ENCODE data around the gene SEZ6L. TPM values are rescaled to one million over a fixed set of nuclear protein-coding genes. Genes with fewer than 3 reads are reported as not detected.

SEZ6L gene
- total RNA-seq, 1 donor from 2014 or later, result 109 TPM

DNA sequence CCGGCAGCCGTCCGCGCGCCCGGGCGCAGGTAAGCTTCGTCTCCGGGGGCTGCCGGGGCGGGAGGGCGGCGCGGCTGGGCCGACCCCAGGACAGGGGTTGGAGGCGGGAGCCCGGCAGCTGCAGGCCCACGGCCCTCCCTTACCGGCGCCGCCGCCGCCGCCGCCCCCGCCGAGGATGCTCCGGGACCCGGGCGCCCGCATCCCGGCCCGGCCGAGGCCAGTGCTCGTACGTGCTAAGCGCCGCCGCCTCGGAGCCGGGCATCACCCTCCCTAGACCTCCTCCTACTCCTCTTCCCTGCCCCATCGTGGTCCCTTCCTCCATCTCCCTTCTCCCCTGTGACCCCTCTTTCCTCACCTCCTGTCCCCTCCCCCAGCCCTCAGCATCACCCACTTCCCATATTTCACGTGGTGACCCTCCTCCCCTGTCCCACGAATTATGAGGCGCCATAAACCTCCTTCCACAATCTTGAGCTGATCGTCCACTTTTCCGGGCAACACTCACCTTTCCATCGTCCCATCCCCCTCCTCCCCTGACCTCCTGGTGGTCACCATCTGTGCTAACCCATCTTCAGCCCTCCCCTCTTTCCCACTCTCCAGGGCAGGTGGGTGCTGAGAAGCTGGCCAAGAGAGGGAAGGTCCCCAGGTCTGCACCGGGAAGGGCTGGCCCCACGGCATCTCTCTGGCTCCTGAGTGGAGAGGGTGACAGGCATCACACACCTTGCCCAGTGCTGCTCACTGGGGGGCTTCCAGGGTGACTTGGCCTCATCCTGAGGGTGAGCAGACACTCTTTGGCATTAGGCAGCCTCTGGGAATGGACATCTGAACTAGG is 260.4 kb downstream of the SEZ6L start:
- H3K9me3 Mint-ChIP-seq (ENCODE audit: unreplicated experiment), result peaks cover 5% of the 10 kb centered on the region
- TF ChIP-seq, protein P1, sequence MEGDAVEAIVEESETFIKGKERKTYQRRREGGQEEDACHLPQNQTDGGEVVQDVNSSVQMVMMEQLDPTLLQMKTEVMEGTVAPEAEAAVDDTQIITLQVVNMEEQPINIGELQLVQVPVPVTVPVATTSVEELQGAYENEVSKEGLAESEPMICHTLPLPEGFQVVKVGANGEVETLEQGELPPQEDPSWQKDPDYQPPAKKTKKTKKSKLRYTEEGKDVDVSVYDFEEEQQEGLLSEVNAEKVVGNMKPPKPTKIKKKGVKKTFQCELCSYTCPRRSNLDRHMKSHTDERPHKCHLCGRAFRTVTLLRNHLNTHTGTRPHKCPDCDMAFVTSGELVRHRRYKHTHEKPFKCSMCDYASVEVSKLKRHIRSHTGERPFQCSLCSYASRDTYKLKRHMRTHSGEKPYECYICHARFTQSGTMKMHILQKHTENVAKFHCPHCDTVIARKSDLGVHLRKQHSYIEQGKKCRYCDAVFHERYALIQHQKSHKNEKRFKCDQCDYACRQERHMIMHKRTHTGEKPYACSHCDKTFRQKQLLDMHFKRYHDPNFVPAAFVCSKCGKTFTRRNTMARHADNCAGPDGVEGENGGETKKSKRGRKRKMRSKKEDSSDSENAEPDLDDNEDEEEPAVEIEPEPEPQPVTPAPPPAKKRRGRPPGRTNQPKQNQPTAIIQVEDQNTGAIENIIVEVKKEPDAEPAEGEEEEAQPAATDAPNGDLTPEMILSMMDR (IDR thresholded peaks at IDR 0.05; ENCODE audit: partially characterized antibody, unreplicated experiment), result no peak
- H3K36me3 Mint-ChIP-seq (ENCODE audit: unreplicated experiment), result peaks cover 5% of the 10 kb centered on the region
- no peak for DNase-seq
- peak overlapping the region; percentile 53 for H3K27ac Mint-ChIP-seq (ENCODE audit: unreplicated experiment)
- peaks cover 16% of the 10 kb centered on the region for H3K27me3 Mint-ChIP-seq (ENCODE audit: unreplicated experiment)
- H3K4me3 Mint-ChIP-seq (ENCODE audit: unreplicated experiment), result peak overlapping the region; percentile 95
- peaks cover 17% of the 10 kb centered on the region for H3K4me1 Mint-ChIP-seq (ENCODE audit: low read depth, unreplicated experiment)

DNA sequence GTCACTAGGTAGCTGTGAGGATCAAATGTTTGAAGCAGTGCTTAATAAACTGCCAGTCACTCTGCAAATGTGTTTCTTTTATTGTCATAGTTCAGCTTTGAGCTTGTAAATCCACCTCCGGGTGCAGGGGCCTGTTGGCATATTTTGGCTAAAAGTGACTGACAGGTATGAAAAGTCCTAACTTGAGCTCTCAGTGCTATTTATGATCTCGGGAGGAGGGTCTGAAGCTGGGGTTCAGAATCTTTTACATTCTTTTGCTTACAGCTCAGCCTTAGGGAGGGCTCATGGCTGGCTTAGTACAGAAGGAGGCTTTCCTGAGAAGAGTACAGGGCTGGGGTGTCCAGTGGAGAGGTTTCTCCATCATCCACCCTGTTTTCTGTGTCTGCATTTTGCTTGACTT is 261.3 kb downstream of the SEZ6L start:
- DNase-seq, result no peak
- Mint-ChIP-seq H3K4me3 (ENCODE audit: unreplicated experiment) (peak overlapping the region; percentile 95), H3K36me3 (ENCODE audit: unreplicated experiment) (peaks cover 5% of the 10 kb centered on the region), H3K4me1 (ENCODE audit: low read depth, unreplicated experiment) (peaks cover 21% of the 10 kb centered on the region), H3K27me3 (ENCODE audit: unreplicated experiment) (peaks cover 17% of the 10 kb centered on the region), H3K27ac (ENCODE audit: unreplicated experiment) (peak overlapping the region; percentile 53), H3K9me3 (ENCODE audit: unreplicated experiment) (peaks cover 9% of the 10 kb centered on the region)
- TF ChIP-seq, protein P1 (IDR thresholded peaks at IDR 0.05; ENCODE audit: partially characterized antibody, unreplicated experiment), result no peak

DNA sequence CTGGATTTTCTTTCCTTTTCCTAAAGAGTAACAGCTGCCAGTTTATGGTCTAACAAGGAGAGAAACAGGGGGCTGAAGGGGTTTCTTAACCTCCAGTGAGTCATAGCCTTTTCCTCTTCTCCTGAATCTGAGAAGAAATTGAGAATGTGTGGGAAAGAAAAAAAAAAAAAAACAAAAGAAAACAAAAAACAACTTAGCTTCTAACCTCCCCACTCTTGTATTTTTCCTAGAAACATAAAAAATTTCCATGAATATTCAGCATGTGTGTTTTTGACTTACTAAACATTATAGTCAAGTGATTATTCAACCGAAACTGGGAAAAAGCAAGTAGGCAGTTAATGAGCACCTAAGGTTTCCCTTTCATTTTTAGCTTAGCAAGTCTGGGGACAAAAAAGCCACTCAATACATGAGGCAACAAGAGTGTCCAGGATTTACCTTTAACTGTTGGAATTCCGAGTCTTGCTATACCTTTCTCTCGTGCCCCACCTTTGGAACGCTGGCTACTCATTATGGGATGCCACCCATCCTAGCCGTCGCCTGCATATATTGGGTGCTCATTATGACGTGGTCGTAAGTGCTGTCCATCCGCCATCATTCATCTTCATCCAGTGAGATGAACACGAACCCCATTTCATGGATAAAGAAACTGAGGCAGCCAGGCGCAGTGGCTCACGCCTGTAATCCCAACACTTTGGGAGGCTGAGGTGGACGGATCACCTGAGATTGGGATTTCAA is 262.2 kb downstream of the SEZ6L start:
- peaks cover 17% of the 10 kb centered on the region for H3K27me3 Mint-ChIP-seq (ENCODE audit: unreplicated experiment)
- peaks cover 21% of the 10 kb centered on the region for H3K4me1 Mint-ChIP-seq (ENCODE audit: low read depth, unreplicated experiment)
- H3K36me3 Mint-ChIP-seq (ENCODE audit: unreplicated experiment), result peaks cover 5% of the 10 kb centered on the region
- TF ChIP-seq, protein P1 (IDR thresholded peaks at IDR 0.05; ENCODE audit: partially characterized antibody, unreplicated experiment), result no peak
- DNase-seq, result no peak
- peaks cover 12% of the 10 kb centered on the region for H3K9me3 Mint-ChIP-seq (ENCODE audit: unreplicated experiment)
- H3K4me3 Mint-ChIP-seq (ENCODE audit: unreplicated experiment), result peak overlapping the region; percentile 95
- H3K27ac Mint-ChIP-seq (ENCODE audit: unreplicated experiment), result no peak overlapping the region

DNA sequence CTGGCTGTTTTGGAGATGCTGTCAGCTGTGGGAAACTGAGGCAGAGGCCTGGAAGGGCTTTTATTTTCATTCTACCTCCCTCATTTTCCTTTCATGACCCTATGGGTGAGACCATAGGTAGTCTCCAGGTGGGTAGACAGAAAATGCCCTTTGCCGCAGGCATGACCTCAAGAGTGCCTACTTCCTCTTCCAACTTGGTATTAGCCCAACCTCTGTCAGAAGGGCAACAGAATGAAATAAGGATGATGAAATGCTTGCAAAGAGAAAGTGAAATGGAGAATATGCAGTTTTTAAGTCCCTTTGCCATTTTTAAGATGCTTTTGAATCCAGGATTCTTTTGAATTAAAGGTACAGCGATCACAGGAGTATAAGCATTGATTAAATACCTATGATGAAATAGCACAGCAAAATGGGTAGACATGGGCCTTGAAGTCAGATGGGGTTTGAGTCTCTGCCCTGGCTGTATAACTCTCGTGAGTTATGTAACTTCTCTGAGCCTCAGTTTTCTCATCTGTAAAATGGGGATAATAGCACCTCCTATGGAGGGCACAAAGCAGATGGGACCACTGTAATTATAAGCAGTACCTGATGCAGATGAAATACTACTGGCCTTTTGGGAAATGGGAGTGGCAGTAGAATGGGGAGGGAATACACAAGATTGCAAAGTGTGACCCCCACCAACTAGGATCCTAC is 263.5 kb downstream of the SEZ6L start:
- Mint-ChIP-seq H3K9me3 (ENCODE audit: unreplicated experiment) (peaks cover 9% of the 10 kb centered on the region), H3K4me3 (ENCODE audit: unreplicated experiment) (no peak overlapping the region), H3K36me3 (ENCODE audit: unreplicated experiment) (no peaks in the 10 kb centered on the region), H3K4me1 (ENCODE audit: low read depth, unreplicated experiment) (peaks cover 30% of the 10 kb centered on the region), H3K27me3 (ENCODE audit: unreplicated experiment) (peaks cover 16% of the 10 kb centered on the region), H3K27ac (ENCODE audit: unreplicated experiment) (no peak overlapping the region)
- TF ChIP-seq, protein P1 (IDR thresholded peaks at IDR 0.05; ENCODE audit: partially characterized antibody, unreplicated experiment), result no peak
- DNase-seq, result no peak
